ENCODE data around the gene CTDP1. TPM values are rescaled to one million over a fixed set of nuclear protein-coding genes. Genes with fewer than 3 reads are reported as not detected.
"Not testable (repeated sequence)": the region's sequence is repeated elsewhere in the genome, so short reads cannot be mapped to it uniquely, and the experiment has no call there.

The CTDP1 gene
- total RNA-seq, 2 experiments from 2014 or later: 36.7 to 45.5 TPM

GRCh38 chr18:79723036-79723435, 43.4 kb downstream of the CTDP1 start:
- no peak overlapping the region for H3K4me3 Mint-ChIP-seq
- H3K36me3 Mint-ChIP-seq (ENCODE audit: low read depth): peaks cover 76% of the 10 kb centered on the region
- no peak for ATAC-seq
- POLR2A ChIA-PET: no interaction called here
- no peak for DNase-seq
- intact Hi-C loops (cut with DNase I, micrococcal nuclease): no loop called here
- no peak overlapping the region for H3K27ac Mint-ChIP-seq
- H3K27me3 Mint-ChIP-seq: no peaks in the 10 kb centered on the region
- peaks cover 1% of the 10 kb centered on the region for H3K9me3 Mint-ChIP-seq (ENCODE audit: low read depth)
- peaks cover 2% of the 10 kb centered on the region for H3K4me1 Mint-ChIP-seq
- CTCF ChIA-PET: no interaction called here

GRCh38 chr18:79723628-79724027, 44.0 kb downstream of the CTDP1 start:
- no peak overlapping the region for H3K27ac Mint-ChIP-seq
- intact Hi-C loops (cut with DNase I, micrococcal nuclease): no loop called here
- no peaks in the 10 kb centered on the region for H3K27me3 Mint-ChIP-seq
- DNase-seq: no peak
- CTCF ChIA-PET: no interaction called here
- no peak overlapping the region for H3K4me3 Mint-ChIP-seq
- H3K36me3 Mint-ChIP-seq (ENCODE audit: low read depth): peaks cover 76% of the 10 kb centered on the region
- POLR2A ChIA-PET: no interaction called here
- peaks cover 1% of the 10 kb centered on the region for H3K9me3 Mint-ChIP-seq (ENCODE audit: low read depth)
- no peak for ATAC-seq
- peaks cover 2% of the 10 kb centered on the region for H3K4me1 Mint-ChIP-seq

GRCh38 chr18:79724299-79725080, 44.9 kb downstream of the CTDP1 start:
- H3K27me3 Mint-ChIP-seq: no peaks in the 10 kb centered on the region
- H3K4me3 Mint-ChIP-seq: no peak overlapping the region
- DNase-seq: no peak
- H3K4me1 Mint-ChIP-seq: peaks cover 2% of the 10 kb centered on the region
- no peaks in the 10 kb centered on the region for H3K9me3 Mint-ChIP-seq (ENCODE audit: low read depth)
- intact Hi-C loops (cut with DNase I, micrococcal nuclease): no loop called here
- H3K36me3 Mint-ChIP-seq (ENCODE audit: low read depth): peaks cover 76% of the 10 kb centered on the region
- no peak for ATAC-seq
- POLR2A ChIA-PET: no interaction called here
- H3K27ac Mint-ChIP-seq: no peak overlapping the region
- CTCF ChIA-PET: no interaction called here

GRCh38 chr18:79725486-79725885, 45.9 kb downstream of the CTDP1 start:
- ATAC-seq: no peak
- Mint-ChIP-seq H3K27me3 (no peaks in the 10 kb centered on the region), H3K9me3 (ENCODE audit: low read depth) (no peaks in the 10 kb centered on the region), H3K27ac (no peak overlapping the region), H3K4me3 (no peak overlapping the region), H3K36me3 (ENCODE audit: low read depth) (peaks cover 76% of the 10 kb centered on the region), H3K4me1 (peaks cover 2% of the 10 kb centered on the region)
- DNase-seq: no peak
- intact Hi-C loops (cut with DNase I, micrococcal nuclease): no loop called here
- CTCF ChIA-PET: no interaction called here
- POLR2A ChIA-PET: interaction anchor here (0.5 kb wide), 1 partner anchor 15 kb away, joined by 3 read pairs; no protein-coding TSS in a partner anchor

GRCh38 chr18:79726721-79727120, 47.1 kb downstream of the CTDP1 start:
- ATAC-seq (no peak), DNase-seq (no peak)
- H3K4me1 Mint-ChIP-seq: peaks cover 2% of the 10 kb centered on the region
- intact Hi-C loops (cut with DNase I, micrococcal nuclease): no loop called here
- H3K36me3 Mint-ChIP-seq (ENCODE audit: low read depth): peaks cover 81% of the 10 kb centered on the region
- H3K27ac Mint-ChIP-seq: no peak overlapping the region
- H3K27me3 Mint-ChIP-seq: no peaks in the 10 kb centered on the region
- no peak overlapping the region for H3K4me3 Mint-ChIP-seq
- ChIA-PET CTCF (no interaction called here), POLR2A (no interaction called here)
- H3K9me3 Mint-ChIP-seq (ENCODE audit: low read depth): no peaks in the 10 kb centered on the region

- Mint-ChIP-seq H3K9me3 (ENCODE audit: low read depth) (peaks cover 4% of the 10 kb centered on the region), H3K27ac (no peak overlapping the region), H3K27me3 (no peaks in the 10 kb centered on the region), H3K4me1 (peaks cover 2% of the 10 kb centered on the region), H3K4me3 (no peak overlapping the region), H3K36me3 (ENCODE audit: low read depth) (peaks cover 86% of the 10 kb centered on the region)
- CTCF ChIA-PET: no interaction called here
- DNase-seq (no peak), ATAC-seq (no peak)
- POLR2A ChIA-PET: no interaction called here
- intact Hi-C loops (cut with DNase I, micrococcal nuclease): no loop called here
Measured at GRCh38 chr18:79727211-79727610, 47.6 kb downstream of the CTDP1 start.

GRCh38 chr18:79728931-79729586, 49.5 kb downstream of the CTDP1 start:
- Mint-ChIP-seq H3K27ac (no peak overlapping the region), H3K36me3 (ENCODE audit: low read depth) (peaks cover 93% of the 10 kb centered on the region), H3K4me1 (peaks cover 2% of the 10 kb centered on the region), H3K9me3 (ENCODE audit: low read depth) (peaks cover 6% of the 10 kb centered on the region), H3K4me3 (no peak overlapping the region), H3K27me3 (no peaks in the 10 kb centered on the region)
- no peak for ATAC-seq
- DNase-seq: no peak
- intact Hi-C loops (cut with DNase I, micrococcal nuclease): no loop called here
- POLR2A ChIA-PET: no interaction called here
- CTCF ChIA-PET: no interaction called here

- Mint-ChIP-seq H3K9me3 (ENCODE audit: low read depth) (peaks cover 6% of the 10 kb centered on the region), H3K27ac (no peak overlapping the region), H3K36me3 (ENCODE audit: low read depth) (peaks cover 91% of the 10 kb centered on the region), H3K4me3 (no peak overlapping the region), H3K4me1 (peaks cover 2% of the 10 kb centered on the region), H3K27me3 (no peaks in the 10 kb centered on the region)
- intact Hi-C loops (cut with DNase I, micrococcal nuclease): no loop called here
- ChIA-PET POLR2A (no interaction called here), CTCF (no interaction called here)
- no peak for DNase-seq
- no peak for ATAC-seq
Measured at GRCh38 chr18:79729611-79730010, 50.0 kb downstream of the CTDP1 start.

- no peaks in the 10 kb centered on the region for H3K27me3 Mint-ChIP-seq
- POLR2A ChIA-PET: no interaction called here
- intact Hi-C loops (cut with DNase I, micrococcal nuclease): no loop called here
- no peak overlapping the region for H3K4me3 Mint-ChIP-seq
- no peaks in the 10 kb centered on the region for H3K4me1 Mint-ChIP-seq
- ATAC-seq: no peak
- CTCF ChIA-PET: no interaction called here
- peaks cover 6% of the 10 kb centered on the region for H3K9me3 Mint-ChIP-seq (ENCODE audit: low read depth)
- DNase-seq: no peak
- peaks cover 90% of the 10 kb centered on the region for H3K36me3 Mint-ChIP-seq (ENCODE audit: low read depth)
- H3K27ac Mint-ChIP-seq: no peak overlapping the region
Measured at GRCh38 chr18:79730804-79731203, 51.2 kb downstream of the CTDP1 start.

GRCh38 chr18:79731881-79732720, 52.5 kb downstream of the CTDP1 start:
- H3K27ac Mint-ChIP-seq; CTCF ChIA-PET; DNase-seq; H3K4me1 Mint-ChIP-seq; POLR2A ChIA-PET; H3K9me3 Mint-ChIP-seq (ENCODE audit: low read depth); H3K27me3 Mint-ChIP-seq; ATAC-seq; H3K4me3 Mint-ChIP-seq; intact Hi-C loops (cut with DNase I, micrococcal nuclease): not testable (repeated sequence)
- peaks cover 84% of the 10 kb centered on the region for H3K36me3 Mint-ChIP-seq (ENCODE audit: low read depth)

- ATAC-seq (no peak), DNase-seq (no peak)
- intact Hi-C loops (cut with DNase I, micrococcal nuclease): no loop called here
- Mint-ChIP-seq H3K27ac (no peak overlapping the region), H3K4me1 (no peaks in the 10 kb centered on the region), H3K4me3 (no peak overlapping the region), H3K27me3 (no peaks in the 10 kb centered on the region), H3K9me3 (ENCODE audit: low read depth) (peaks cover 6% of the 10 kb centered on the region), H3K36me3 (ENCODE audit: low read depth) (peaks cover 84% of the 10 kb centered on the region)
- POLR2A ChIA-PET: no interaction called here
- CTCF ChIA-PET: no interaction called here
Measured at GRCh38 chr18:79732721-79733025, 53.1 kb downstream of the CTDP1 start.

- H3K27me3 Mint-ChIP-seq: no peaks in the 10 kb centered on the region
- ChIA-PET POLR2A (no interaction called here), CTCF (no interaction called here)
- no peak for DNase-seq
- intact Hi-C loops (cut with DNase I, micrococcal nuclease): no loop called here
- H3K4me1 Mint-ChIP-seq: no peaks in the 10 kb centered on the region
- H3K36me3 Mint-ChIP-seq (ENCODE audit: low read depth): peaks cover 84% of the 10 kb centered on the region
- no peak overlapping the region for H3K4me3 Mint-ChIP-seq
- H3K27ac Mint-ChIP-seq: no peak overlapping the region
- ATAC-seq: no peak
- H3K9me3 Mint-ChIP-seq (ENCODE audit: low read depth): peaks cover 6% of the 10 kb centered on the region
Measured at GRCh38 chr18:79733135-79733701, 53.6 kb downstream of the CTDP1 start.
